ENCODE results near the gene PTPRG.

DNA sequence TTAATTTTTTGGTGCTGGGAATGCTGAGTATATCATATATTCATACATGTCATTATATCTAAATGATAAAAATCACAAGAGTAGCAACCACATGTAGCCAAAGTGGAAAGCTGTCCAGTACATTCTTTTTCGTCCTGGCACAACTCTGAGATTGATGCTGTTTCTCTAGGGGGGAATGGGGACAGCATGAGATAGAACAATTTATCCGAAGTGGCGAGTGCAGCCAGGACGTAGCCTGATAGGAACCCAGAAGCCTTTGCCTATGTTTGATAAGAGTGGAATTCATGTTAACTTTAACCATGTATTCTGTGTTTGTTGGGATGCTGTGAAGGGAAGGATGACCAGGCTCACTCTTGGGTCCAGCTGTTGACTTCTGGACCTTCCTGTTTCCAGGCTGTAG, 20.9 kb downstream of the PTPRG start:
- TF ChIP-seq POLR2A (IDR thresholded peaks at IDR 0.05; ENCODE audit: low read length) = no peak
- TF ChIP-seq GATA1 (IDR thresholded peaks at IDR 0.05; ENCODE audit: low read depth, low read length) = no peak
